HepG2 (cell line): ENCODE measurements around the gene SAPCD1. TPM values are rescaled to one million over a fixed set of nuclear protein-coding genes. Genes with fewer than 3 reads are reported as not detected.

Experiments used
- ARNTL ChIP-seq: sonication (generic); formaldehyde crosslinking; IDR thresholded peaks from 2 replicates; pipeline ENCODE4 v1.4.0; 2020; ENCODE audit warnings: mild to moderate bottlenecking, missing genetic modification reagents
- BRD4 ChIP-seq: sonication (generic); formaldehyde crosslinking; IDR thresholded peaks from 2 replicates; pipeline ENCODE4 v1.4.0; 2020; ENCODE audit warnings: missing genetic modification reagents
- CERS6 ChIP-seq: sonication (generic); formaldehyde crosslinking; IDR thresholded peaks from 2 replicates; pipeline ENCODE4 v1.5.0; 2020; ENCODE audit warnings: missing genetic modification reagents
- DMTF1 ChIP-seq: sonication (generic); formaldehyde crosslinking; IDR thresholded peaks from 2 replicates; pipeline ENCODE4 v1.4.0; 2020; ENCODE audit warnings: mild to moderate bottlenecking, missing genetic modification reagents
- DR1 ChIP-seq: sonication (generic); formaldehyde crosslinking; IDR thresholded peaks from 2 replicates; pipeline ENCODE4 v1.8.0; 2021; ENCODE audit warnings: mild to moderate bottlenecking, missing genetic modification reagents, inconsistent platforms
- FIP1L1 ChIP-seq: fragments of 200-400 bp; formaldehyde crosslinking; IDR thresholded peaks from 2 replicates; pipeline ENCODE4 v1.6.1; 2018; ENCODE audit warnings: low read depth, mild to moderate bottlenecking, low read length, moderate library complexity, borderline replicate concordance; ENCODE audit not compliant: insufficient read depth
- PITX1 ChIP-seq: sonication (generic); formaldehyde crosslinking; IDR thresholded peaks from 2 replicates; pipeline ENCODE4 v1.5.1; 2020; ENCODE audit warnings: mild to moderate bottlenecking, missing genetic modification reagents
- PRMT3 ChIP-seq: sonication (generic); formaldehyde crosslinking; IDR thresholded peaks from 2 replicates; pipeline ENCODE4 v1.8.1; 2022; ENCODE audit warnings: low read depth, mild to moderate bottlenecking, moderate library complexity, missing genetic modification reagents, borderline replicate concordance
- RXRA ChIP-seq: sonication (generic); formaldehyde crosslinking; IDR thresholded peaks from 2 replicates; pipeline ENCODE4 v1.5.1; 2020; ENCODE audit warnings: missing genetic modification reagents
- ZKSCAN5 ChIP-seq: sonication (generic); formaldehyde crosslinking; IDR thresholded peaks from 2 replicates; pipeline ENCODE4 v1.5.1; 2020; ENCODE audit warnings: mild to moderate bottlenecking, missing genetic modification reagents
- ZNF292 ChIP-seq: sonication (generic); formaldehyde crosslinking; IDR thresholded peaks from 2 replicates; pipeline ENCODE4 v1.8.1; 2022; ENCODE audit warnings: mild to moderate bottlenecking, low read depth, missing genetic modification reagents, borderline replicate concordance
- ZNF326 ChIP-seq: sonication (generic); formaldehyde crosslinking; IDR thresholded peaks from 2 replicates; pipeline ENCODE4 v1.4.0; 2020; ENCODE audit warnings: missing genetic modification reagents, borderline replicate concordance
- ZNF335 ChIP-seq: sonication (generic); formaldehyde crosslinking; IDR thresholded peaks from 2 replicates; pipeline ENCODE4 v1.4.0; 2020; ENCODE audit warnings: missing genetic modification reagents
- ZNF362 ChIP-seq: sonication (generic); formaldehyde crosslinking; IDR thresholded peaks from 2 replicates; pipeline ENCODE4 v1.4.0; 2020; ENCODE audit warnings: missing genetic modification reagents, mild to moderate bottlenecking, borderline replicate concordance
- ZNF44 ChIP-seq: sonication (generic); formaldehyde crosslinking; IDR thresholded peaks from 2 replicates; pipeline ENCODE4 v1.5.1; 2020; ENCODE audit warnings: mild to moderate bottlenecking, missing genetic modification reagents
- ZNF563 ChIP-seq: sonication (generic); formaldehyde crosslinking; IDR thresholded peaks from 2 replicates; pipeline ENCODE4 v1.8.0; 2022; ENCODE audit warnings: mild to moderate bottlenecking, moderate library complexity, missing genetic modification reagents
- ZNF644 ChIP-seq: IDR thresholded peaks from 2 replicates; pipeline ENCODE4 v1.6.1; 2016; ENCODE audit warnings: low read depth
- ZNF788 ChIP-seq: sonication (generic); formaldehyde crosslinking; IDR thresholded peaks from 2 replicates; pipeline ENCODE4 v1.5.0; 2020; ENCODE audit warnings: mild to moderate bottlenecking, missing genetic modification reagents, borderline replicate concordance
- ZNF879 ChIP-seq: sonication (generic); formaldehyde crosslinking; IDR thresholded peaks from 2 replicates; pipeline ENCODE4 v1.8.1; 2023; ENCODE audit warnings: missing genetic modification reagents
- polyA plus RNA-seq, 8 experiments: library from polyadenylated mRNA; depleted of rRNA in 3 of 8; stranded (reverse) in 7 of 8; unstranded in 1 of 8; fragments of >200 nt; fragmentation: Illumina TruSeq in 4 of 8; extraction: Trizol in 4 of 8; gene quantifications; 2 replicates each; pipeline versions ENCODE4 v1.2.1 to v1.2.3, GENCODE V29; 2011 to 2016; ENCODE audit warnings: low read depth in 4 of 8, missing spikeins in 1 of 8, mixed read lengths in 1 of 8; ENCODE audit not compliant: insufficient read depth in 1 of 8
- total RNA-seq, 5 experiments: library from RNA; depleted of rRNA; stranded (reverse); fragments of >200 nt; fragmentation: Illumina TruSeq; extraction: Trizol; gene quantifications; 2 replicates each; pipeline ENCODE4 v1.2.3, GENCODE V29; 2016; ENCODE audit warnings: low read depth in 1 of 5
- TF ChIP-seq, protein P1 (sequence below): sonication (generic); formaldehyde crosslinking; IDR thresholded peaks from 2 replicates; pipeline ENCODE4 v1.5.0; 2020; ENCODE audit warnings: missing genetic modification reagents
- TF ChIP-seq, protein P2 (sequence below): sonication (generic); formaldehyde crosslinking; IDR thresholded peaks from 2 replicates; pipeline ENCODE4 v1.9.0; 2021; ENCODE audit warnings: missing genetic modification reagents, borderline replicate concordance
- TF ChIP-seq, protein P3 (sequence below): sonication (generic); formaldehyde crosslinking; IDR thresholded peaks from 2 replicates; pipeline ENCODE4 v1.8.1; 2023; ENCODE audit warnings: mild to moderate bottlenecking, missing genetic modification reagents

SAPCD1 gene
- total and polyA plus RNA-seq, 2 of the 13 experiments (the other 11 are each of a cell fraction or from before 2014, with no cell fraction given), result 2.5 to 3.9 TPM

GRCh38 chr6:31776989-31777666 is 14.7 kb downstream of the SAPCD1 start, which contains the start of gene VWA7 (continued):
- TF ChIP-seq ARNTL (CRISPR knock-in tag), result no peak
- 0 out of 2 replicates have a peak, but pooled peaks have one; percentile 58 for TF ChIP-seq ZNF326
- TF ChIP-seq ZNF788 (CRISPR knock-in tag), result peak; percentile 74
- TF ChIP-seq ZNF563, result peak; percentile 63; the same call in 1 of the 2 replicates
- TF ChIP-seq ZNF335, result peak; percentile 98
- no peak for TF ChIP-seq ZNF44 (CRISPR knock-in tag)
- TF ChIP-seq FIP1L1, result no peak; the same call in 1 of the 2 replicates
- 0 out of 2 replicates have a peak, but pooled peaks have one; percentile 36 for TF ChIP-seq PITX1 (CRISPR knock-in tag)
- no peak for TF ChIP-seq ZNF879 (CRISPR knock-in tag)
- TF ChIP-seq ZKSCAN5 (CRISPR knock-in tag), result peak; percentile 97
- TF ChIP-seq, protein P1, sequence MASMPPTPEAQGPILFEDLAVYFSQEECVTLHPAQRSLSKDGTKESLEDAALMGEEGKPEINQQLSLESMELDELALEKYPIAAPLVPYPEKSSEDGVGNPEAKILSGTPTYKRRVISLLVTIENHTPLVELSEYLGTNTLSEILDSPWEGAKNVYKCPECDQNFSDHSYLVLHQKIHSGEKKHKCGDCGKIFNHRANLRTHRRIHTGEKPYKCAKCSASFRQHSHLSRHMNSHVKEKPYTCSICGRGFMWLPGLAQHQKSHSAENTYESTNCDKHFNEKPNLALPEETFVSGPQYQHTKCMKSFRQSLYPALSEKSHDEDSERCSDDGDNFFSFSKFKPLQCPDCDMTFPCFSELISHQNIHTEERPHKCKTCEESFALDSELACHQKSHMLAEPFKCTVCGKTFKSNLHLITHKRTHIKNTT (CRISPR knock-in tag), result no peak
- TF ChIP-seq, protein P2, sequence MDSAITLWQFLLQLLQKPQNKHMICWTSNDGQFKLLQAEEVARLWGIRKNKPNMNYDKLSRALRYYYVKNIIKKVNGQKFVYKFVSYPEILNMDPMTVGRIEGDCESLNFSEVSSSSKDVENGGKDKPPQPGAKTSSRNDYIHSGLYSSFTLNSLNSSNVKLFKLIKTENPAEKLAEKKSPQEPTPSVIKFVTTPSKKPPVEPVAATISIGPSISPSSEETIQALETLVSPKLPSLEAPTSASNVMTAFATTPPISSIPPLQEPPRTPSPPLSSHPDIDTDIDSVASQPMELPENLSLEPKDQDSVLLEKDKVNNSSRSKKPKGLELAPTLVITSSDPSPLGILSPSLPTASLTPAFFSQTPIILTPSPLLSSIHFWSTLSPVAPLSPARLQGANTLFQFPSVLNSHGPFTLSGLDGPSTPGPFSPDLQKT, result no peak
- TF ChIP-seq, protein P3, sequence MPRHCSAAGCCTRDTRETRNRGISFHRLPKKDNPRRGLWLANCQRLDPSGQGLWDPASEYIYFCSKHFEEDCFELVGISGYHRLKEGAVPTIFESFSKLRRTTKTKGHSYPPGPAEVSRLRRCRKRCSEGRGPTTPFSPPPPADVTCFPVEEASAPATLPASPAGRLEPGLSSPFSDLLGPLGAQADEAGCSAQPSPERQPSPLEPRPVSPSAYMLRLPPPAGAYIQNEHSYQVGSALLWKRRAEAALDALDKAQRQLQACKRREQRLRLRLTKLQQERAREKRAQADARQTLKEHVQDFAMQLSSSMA (CRISPR knock-in tag), result peak; percentile 79
- no peak for TF ChIP-seq CERS6 (CRISPR knock-in tag)
- peak; percentile 31; the same call in 1 of the 2 replicates for TF ChIP-seq BRD4 (CRISPR knock-in tag)
- TF ChIP-seq ZNF644 (CRISPR knock-in tag), result no peak
- TF ChIP-seq ZNF362 (CRISPR knock-in tag), result no peak
- peak; percentile 52 for TF ChIP-seq ZNF292 (CRISPR knock-in tag)
- TF ChIP-seq DR1 (CRISPR knock-in tag), result peak; percentile 58
- no peak for TF ChIP-seq DMTF1 (CRISPR knock-in tag)
- peak; percentile 81 for TF ChIP-seq RXRA (CRISPR knock-in tag)
- no peak for TF ChIP-seq PRMT3 (CRISPR knock-in tag)
